ENCODE measurements around the gene PRICKLE1. TPM values are rescaled to one million over a fixed set of nuclear protein-coding genes. Genes with fewer than 3 reads are reported as not detected.

PRICKLE1 gene
- total RNA-seq, 1 donor from 2014 or later, result 20.9 TPM

DNA sequence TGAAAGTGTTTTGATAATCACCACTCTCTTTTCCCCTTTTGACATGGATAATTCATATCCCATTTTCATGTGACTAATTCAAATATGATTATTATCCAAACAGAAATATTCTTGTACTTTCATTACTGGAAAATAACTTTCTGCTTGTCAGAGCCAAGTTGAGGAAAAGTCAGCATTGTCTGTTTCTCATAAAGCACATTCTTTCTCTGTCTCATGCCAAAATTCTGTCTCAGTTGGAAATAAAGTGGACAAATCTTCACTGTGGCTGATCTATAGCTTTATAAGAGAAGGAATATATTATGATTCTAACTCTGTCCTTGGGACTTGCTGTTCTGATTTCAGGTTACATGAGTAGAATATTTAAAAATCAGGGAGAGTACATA is 22.7 kb upstream of the PRICKLE1 start:
- Histone ChIP-seq H3K9me3 (replicated peaks) (peaks cover 22% of the 10 kb centered on the region), H3K27me3 (ENCODE audit: low read depth) (no peaks in the 10 kb centered on the region), H3K4me1 (no peaks in the 10 kb centered on the region), H3K4me3 (no peak overlapping the region), H3K27ac (replicated peaks) (no peak overlapping the region), H3K36me3 (no peaks in the 10 kb centered on the region)
- no peak for DNase-seq
- intact Hi-C loops (cut with micrococcal nuclease), result no loop called here
- TF ChIP-seq, protein P1, sequence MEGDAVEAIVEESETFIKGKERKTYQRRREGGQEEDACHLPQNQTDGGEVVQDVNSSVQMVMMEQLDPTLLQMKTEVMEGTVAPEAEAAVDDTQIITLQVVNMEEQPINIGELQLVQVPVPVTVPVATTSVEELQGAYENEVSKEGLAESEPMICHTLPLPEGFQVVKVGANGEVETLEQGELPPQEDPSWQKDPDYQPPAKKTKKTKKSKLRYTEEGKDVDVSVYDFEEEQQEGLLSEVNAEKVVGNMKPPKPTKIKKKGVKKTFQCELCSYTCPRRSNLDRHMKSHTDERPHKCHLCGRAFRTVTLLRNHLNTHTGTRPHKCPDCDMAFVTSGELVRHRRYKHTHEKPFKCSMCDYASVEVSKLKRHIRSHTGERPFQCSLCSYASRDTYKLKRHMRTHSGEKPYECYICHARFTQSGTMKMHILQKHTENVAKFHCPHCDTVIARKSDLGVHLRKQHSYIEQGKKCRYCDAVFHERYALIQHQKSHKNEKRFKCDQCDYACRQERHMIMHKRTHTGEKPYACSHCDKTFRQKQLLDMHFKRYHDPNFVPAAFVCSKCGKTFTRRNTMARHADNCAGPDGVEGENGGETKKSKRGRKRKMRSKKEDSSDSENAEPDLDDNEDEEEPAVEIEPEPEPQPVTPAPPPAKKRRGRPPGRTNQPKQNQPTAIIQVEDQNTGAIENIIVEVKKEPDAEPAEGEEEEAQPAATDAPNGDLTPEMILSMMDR (IDR thresholded peaks at IDR 0.05; ENCODE audit: borderline replicate concordance), result no peak

DNA sequence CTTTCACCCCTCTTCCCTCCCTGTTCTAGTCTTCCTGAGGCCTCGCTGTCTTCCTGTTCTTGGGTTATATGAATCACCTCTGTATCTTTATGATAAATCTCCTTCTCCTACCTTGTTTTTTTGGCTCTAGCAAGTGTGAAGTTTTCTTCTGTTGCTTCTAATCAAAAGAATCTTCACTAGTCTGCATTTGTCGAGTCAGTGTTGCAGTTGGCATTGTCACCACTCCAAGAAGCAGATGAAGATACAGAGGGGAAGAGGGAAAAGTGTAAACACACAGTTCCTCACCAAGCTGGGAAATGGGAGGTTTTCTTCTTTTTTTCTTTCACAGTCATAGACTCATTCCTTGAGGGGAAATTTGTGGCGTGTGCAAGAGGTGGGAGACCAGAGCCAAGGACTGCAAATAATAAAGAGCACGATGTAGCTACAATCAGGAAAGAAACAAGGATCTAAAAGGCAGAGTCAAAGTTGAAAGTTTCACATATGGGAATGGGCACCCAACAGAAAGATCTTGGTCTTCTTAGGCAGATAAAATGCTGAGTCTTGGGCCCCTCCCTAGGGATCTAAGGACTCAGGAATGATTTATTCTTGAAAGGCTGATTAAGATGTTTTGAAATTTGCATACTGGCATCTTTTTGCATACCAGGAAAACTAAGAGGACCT is 22.2 kb upstream of the PRICKLE1 start:
- no peak overlapping the region for H3K4me3 ChIP-seq
- TF ChIP-seq, protein P1 (IDR thresholded peaks at IDR 0.05; ENCODE audit: borderline replicate concordance), result no peak
- DNase-seq, result no peak
- peaks cover 17% of the 10 kb centered on the region for H3K9me3 ChIP-seq (replicated peaks)
- H3K4me1 ChIP-seq, result no peaks in the 10 kb centered on the region
- no peaks in the 10 kb centered on the region for H3K36me3 ChIP-seq
- H3K27ac ChIP-seq (replicated peaks), result no peak overlapping the region
- intact Hi-C loops (cut with micrococcal nuclease), result no loop called here
- H3K27me3 ChIP-seq (ENCODE audit: low read depth), result no peaks in the 10 kb centered on the region

GRCh38 chr12:42609605-42610004 is 20.1 kb upstream of the PRICKLE1 start:
- intact Hi-C loops (cut with micrococcal nuclease), result no loop called here
- no peak for DNase-seq
- no peaks in the 10 kb centered on the region for H3K36me3 ChIP-seq
- no peaks in the 10 kb centered on the region for H3K4me1 ChIP-seq
- TF ChIP-seq, protein P1 (IDR thresholded peaks at IDR 0.05; ENCODE audit: borderline replicate concordance), result no peak
- H3K27ac ChIP-seq (replicated peaks), result no peak overlapping the region
- H3K4me3 ChIP-seq, result no peak overlapping the region
- no peaks in the 10 kb centered on the region for H3K9me3 ChIP-seq (replicated peaks)
- no peaks in the 10 kb centered on the region for H3K27me3 ChIP-seq (ENCODE audit: low read depth)

DNA sequence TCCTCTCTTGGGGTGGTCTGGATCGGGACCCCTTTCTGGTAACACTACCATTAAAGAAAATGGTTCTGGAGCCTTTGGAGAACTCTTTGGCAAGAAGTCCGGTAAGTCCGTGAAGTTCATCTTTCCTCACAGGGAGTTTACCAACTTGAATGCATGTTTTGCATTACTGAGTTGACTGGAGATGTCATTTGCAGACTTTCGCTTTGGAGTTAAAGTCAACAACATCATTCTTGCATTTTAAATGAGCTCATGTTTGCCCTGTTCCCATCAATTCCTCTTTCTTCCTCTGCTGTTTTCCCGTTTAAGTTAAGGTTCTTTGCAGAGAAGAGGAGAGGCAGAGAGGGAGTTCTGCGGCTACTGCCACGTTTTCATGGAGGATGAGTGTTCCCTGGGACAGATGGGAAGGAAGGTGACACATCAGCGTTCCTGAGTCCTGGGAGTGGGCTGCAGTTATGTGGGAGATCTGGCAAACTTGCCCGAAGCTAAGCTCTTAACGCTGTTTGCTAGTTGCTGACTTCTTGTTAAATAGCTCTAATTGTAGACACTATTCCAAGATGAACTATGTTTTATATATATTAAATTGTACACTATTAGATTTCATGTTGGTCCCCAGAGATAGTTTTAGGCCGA is 18.8 kb upstream of the PRICKLE1 start:
- no peaks in the 10 kb centered on the region for H3K36me3 ChIP-seq
- DNase-seq, result no peak
- no peaks in the 10 kb centered on the region for H3K27me3 ChIP-seq (ENCODE audit: low read depth)
- H3K4me1 ChIP-seq, result no peaks in the 10 kb centered on the region
- no peak overlapping the region for H3K4me3 ChIP-seq
- TF ChIP-seq, protein P1 (IDR thresholded peaks at IDR 0.05; ENCODE audit: borderline replicate concordance), result no peak
- H3K9me3 ChIP-seq (replicated peaks), result no peaks in the 10 kb centered on the region
- no peak overlapping the region for H3K27ac ChIP-seq (replicated peaks)
- intact Hi-C loops (cut with micrococcal nuclease), result no loop called here

GRCh38 chr12:42607584-42608058 is 18.1 kb upstream of the PRICKLE1 start:
- intact Hi-C loops (cut with micrococcal nuclease), result no loop called here
- H3K4me1 ChIP-seq, result no peaks in the 10 kb centered on the region
- H3K4me3 ChIP-seq, result no peak overlapping the region
- H3K36me3 ChIP-seq, result no peaks in the 10 kb centered on the region
- TF ChIP-seq, protein P1 (IDR thresholded peaks at IDR 0.05; ENCODE audit: borderline replicate concordance), result no peak
- H3K27me3 ChIP-seq (ENCODE audit: low read depth), result no peaks in the 10 kb centered on the region
- no peaks in the 10 kb centered on the region for H3K9me3 ChIP-seq (replicated peaks)
- no peak for DNase-seq
- H3K27ac ChIP-seq (replicated peaks), result no peak overlapping the region

All from left ventricle myocardium inferior (tissue), 1 donor.